Pancreas (tissue), 10 donors: ENCODE results near the gene GDPD5. TPM values are rescaled to one million over a fixed set of nuclear protein-coding genes. Genes with fewer than 3 reads are reported as not detected.

Source experiments
- ATAC-seq, 4 donors: fragments of 200-7000 bp; cut with Tn5 transposase; one replicate each; pipeline versions ENCODE4 v1.8.0 to v1.9.1; 2020; ENCODE audit warnings: mild to moderate bottlenecking in 4 of 4, moderate library complexity in 4 of 4
- DNase-seq, 6 donors: peaks; one replicate each; pipeline ENCODE4 v3.0.0-alpha.2; 2020
- FAIRE-seq: peaks from 2 replicates; lab custom pipeline; 2012; peaks lifted over from hg19 to GRCh38; lab: Jason Lieb, UNC
- H3K27ac ChIP-seq, 4 donors: fragments of 200-600 bp; sonication (generic); 1 replicate in 3 of 4; 2 replicates in 1 of 4; pipeline versions ENCODE4 v1.5.0 to v1.8.0; 2020
- H3K27me3 ChIP-seq, 4 donors: fragments of 200-600 bp; one replicate each; pipeline ENCODE4 v1.8.0; 2021
- H3K36me3 ChIP-seq, 3 donors: fragments of 200-600 bp; sonication (generic) in 1 of 3; one replicate each; pipeline versions ENCODE4 v1.5.0 to v1.8.0; 2020 to 2021
- H3K4me1 ChIP-seq, 3 donors: fragments of 200-600 bp; one replicate each; pipeline ENCODE4 v1.8.0; 2021
- H3K4me3 ChIP-seq, 4 donors: fragments of 200-600 bp; sonication (generic) in 2 of 4; one replicate each; pipeline versions ENCODE4 v1.5.0 to v1.8.0; 2020 to 2021
- H3K9me3 ChIP-seq, 4 donors: fragments of 200-600 bp; one replicate each; pipeline ENCODE4 v1.8.0; 2021
- WGBS, 2 donors: extraction: QIAGEN DNeasy Blood & Tissue Kit; methylation state at CpG; one replicate each; pipeline ENCODE4 v1.1.7; 2013; 5-methylcytosine and 5-hydroxymethylcytosine counted together
- intact Hi-C, 3 donors: fragments of 100-400 bp; cut with DNase I; formaldehyde crosslinking; loops; one replicate each; pipeline versions ENCODE4 v1.11.1 to v1.14.2; 2022
- polyA plus RNA-seq, 2 donors: library from polyadenylated mRNA; stranded (reverse); fragments of 200-250 nt; gene quantifications; one replicate each; pipeline ENCODE4 v1.2.3, GENCODE V29; 2013
- total RNA-seq, 6 donors: library from RNA; stranded (reverse); fragmentation: NEBNext Ultra II Directional in 4 of 6; extraction: Animal tissue kit (Norgen Biotek cat#: 25700) in 4 of 6; gene quantifications; one replicate each; pipeline versions ENCODE4 v1.2.1 to v1.2.4, GENCODE V29; 2021 to 2023
- TF ChIP-seq, protein P1 (sequence below), 4 donors: fragments of 200-600 bp; sonication (generic) in 3 of 4; IDR thresholded peaks; one replicate each; pipeline versions ENCODE4 v1.5.0 to v1.8.0; 2021; ENCODE audit warnings: antibody characterized with exemption in 4 of 4
- donor health status: healthy with polysubstance abuse.
- donor health status: DM: no; HTN: no; CAD: no; lungs with moderate emphysema.
- donor health status: DM: no; HTN: no; CAD: no.
- donor health status: control.
- donor health status: control.
- donor health status: Bipolar disorder and iron deficiency.
- donor health status: DM: yes; HTN: yes; CAD: no.
- donor health status: DM: no; HTN: no; CAD: no.
- donor health status: DM: no; HTN: no; CAD: no.
- donor health status: DM: yes; HTN: yes; CAD: no.

GDPD5 gene
- total and polyA plus RNA-seq, 8 donors = 24.3 to 92.9 (median 32.7) TPM

DNA sequence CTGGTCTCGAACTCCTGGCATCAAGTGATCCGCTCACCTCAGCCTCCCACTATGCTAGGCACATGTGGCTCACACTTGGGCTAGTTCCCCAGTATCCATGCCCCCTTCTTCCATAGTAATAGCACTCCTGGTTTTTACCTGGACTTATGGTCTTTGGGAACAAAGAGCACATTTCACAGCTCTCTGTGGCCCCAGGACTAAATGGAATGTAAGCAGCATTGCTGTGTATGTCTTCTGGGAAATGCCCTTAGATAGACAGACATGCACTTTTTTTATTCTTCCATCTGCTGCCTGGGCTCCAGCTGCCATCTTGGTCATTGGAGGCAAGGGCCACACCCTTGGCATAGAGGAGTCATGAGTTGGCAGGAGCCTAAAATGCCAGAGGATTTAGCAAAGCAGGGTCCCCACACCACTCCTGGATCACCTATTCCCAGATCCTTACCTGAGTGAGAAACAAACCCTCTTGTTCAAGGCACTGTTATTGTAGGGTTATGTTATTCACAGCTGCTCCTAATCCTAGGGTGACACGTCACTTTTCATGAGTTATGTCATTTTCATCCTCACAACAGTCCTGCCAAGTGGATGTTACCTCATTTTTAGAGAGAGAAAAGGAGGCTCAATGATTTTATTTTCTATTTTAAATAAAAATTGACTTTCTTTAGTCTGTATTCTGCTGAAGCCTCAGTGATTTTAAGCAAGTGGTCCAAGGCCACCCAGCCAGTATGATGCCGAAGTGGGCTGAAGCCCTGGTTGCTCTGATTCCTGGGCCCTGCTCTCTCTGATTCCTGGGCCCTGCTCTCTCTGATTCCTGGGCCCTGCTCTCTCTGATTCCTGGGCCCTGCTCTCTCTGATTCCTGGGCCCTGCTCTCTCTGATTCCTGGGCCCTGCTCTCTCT, 15.7 kb upstream of the GDPD5 start:
- no peak overlapping the region for H3K27ac ChIP-seq
- FAIRE-seq (no peak), DNase-seq (no peak), ATAC-seq (no peak)
- no peak overlapping the region for H3K4me3 ChIP-seq
- intact Hi-C loops = no loop called here
- TF ChIP-seq, protein P1, sequence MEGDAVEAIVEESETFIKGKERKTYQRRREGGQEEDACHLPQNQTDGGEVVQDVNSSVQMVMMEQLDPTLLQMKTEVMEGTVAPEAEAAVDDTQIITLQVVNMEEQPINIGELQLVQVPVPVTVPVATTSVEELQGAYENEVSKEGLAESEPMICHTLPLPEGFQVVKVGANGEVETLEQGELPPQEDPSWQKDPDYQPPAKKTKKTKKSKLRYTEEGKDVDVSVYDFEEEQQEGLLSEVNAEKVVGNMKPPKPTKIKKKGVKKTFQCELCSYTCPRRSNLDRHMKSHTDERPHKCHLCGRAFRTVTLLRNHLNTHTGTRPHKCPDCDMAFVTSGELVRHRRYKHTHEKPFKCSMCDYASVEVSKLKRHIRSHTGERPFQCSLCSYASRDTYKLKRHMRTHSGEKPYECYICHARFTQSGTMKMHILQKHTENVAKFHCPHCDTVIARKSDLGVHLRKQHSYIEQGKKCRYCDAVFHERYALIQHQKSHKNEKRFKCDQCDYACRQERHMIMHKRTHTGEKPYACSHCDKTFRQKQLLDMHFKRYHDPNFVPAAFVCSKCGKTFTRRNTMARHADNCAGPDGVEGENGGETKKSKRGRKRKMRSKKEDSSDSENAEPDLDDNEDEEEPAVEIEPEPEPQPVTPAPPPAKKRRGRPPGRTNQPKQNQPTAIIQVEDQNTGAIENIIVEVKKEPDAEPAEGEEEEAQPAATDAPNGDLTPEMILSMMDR (IDR thresholded peaks at IDR 0.05) = no peak
- H3K4me1 ChIP-seq = no peaks in the 10 kb centered on the region
- no peaks in the 10 kb centered on the region for H3K9me3 ChIP-seq
- 92% methylated on average over 4 of the region's 4 CpGs for WGBS, 2 donors
- no peaks in the 10 kb centered on the region for H3K36me3 ChIP-seq
- H3K27me3 ChIP-seq = no peaks in the 10 kb centered on the region

DNA sequence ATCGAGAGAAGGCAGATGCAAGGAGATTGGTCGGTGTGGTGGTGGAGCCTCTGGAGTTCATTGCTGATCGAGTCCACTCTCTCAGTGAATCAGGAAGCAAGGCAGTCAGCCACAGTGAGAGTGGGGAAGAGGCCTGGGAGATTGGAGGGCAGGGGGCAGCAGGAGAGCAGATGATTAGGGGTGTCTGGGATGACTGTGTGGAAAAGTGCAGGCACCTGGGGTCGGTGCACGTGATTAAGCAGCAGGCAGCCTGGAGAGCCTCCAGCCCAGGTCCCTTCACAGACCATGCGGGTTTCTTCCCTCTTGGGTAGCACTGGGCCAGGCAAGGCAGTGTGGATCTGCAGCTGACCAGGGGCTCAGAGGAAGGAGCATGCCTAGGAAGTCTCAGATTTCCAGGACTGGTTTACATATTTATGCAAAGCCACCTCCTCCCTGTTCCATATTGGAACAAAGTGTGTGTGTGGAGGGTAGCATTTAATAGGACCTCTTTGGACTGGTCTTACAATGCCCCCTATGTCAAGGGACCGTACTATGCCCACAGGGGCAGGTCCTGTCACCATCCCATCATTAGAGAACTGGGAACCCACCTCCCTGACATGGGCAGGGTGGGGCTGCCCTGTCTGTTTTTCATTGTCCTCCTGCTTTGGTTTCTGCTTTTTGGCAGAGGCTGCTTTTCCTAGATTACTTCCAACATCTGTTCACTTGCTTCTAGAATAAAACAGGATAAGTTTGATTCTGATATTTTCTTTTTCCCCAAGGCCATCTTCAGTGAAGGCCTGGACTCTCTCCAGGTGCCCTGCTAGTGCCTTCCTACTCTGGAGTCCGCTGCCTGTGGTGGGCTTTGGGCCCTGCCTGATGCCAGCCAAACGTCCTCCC, 14.0 kb upstream of the GDPD5 start:
- Histone ChIP-seq H3K27me3 (no peaks in the 10 kb centered on the region), H3K27ac (no peak overlapping the region), H3K9me3 (no peaks in the 10 kb centered on the region)

DNA sequence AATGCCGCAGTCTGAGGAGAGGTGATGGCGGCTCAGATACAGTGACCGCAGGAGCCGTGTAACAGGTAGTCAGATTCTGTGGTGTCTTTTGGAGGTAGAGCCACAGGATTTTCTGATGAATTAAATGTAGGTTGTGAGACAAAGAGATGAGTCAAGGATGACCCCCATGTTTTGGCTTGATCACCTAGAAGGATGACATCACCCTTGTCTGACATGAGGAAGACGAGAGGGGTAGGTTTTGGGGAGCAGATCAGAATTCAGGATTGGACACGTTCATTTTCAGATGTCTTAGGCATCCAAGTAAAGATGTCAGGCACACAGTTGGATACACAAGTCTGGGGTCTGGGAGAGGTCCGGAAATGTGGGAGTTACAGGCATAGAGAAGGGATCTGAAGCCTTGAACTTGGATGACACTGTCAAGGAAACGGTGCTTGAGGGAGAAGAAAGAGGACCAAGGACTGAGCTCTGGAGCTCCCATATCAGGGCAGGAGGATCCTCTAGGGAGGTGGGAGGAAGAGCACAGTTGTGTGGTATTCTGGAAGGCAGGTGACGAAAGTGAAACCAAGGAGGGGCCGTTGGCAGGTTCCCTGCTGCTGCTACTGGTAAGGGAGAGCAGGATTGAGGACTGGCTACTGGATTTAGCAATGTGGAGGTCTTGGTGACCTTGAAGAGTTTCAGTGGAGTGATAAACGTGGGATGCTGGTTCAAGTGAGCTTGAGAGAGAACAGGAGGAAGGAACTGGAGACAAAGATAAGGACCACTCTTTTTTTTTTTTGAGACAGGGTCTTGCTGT, 12.6 kb upstream of the GDPD5 start:
- whole genome bisulfite sequencing, 2 donors = 61 to 71% methylated on average over 11 of the region's 11 CpGs
- no peak for ATAC-seq
- TF ChIP-seq, protein P1 (IDR thresholded peaks at IDR 0.05) = no peak
- H3K4me3 ChIP-seq = no peak overlapping the region
- intact Hi-C loops = loop anchor here in 2 of 3 donors (10.0 kb wide), 2 partner anchors 94 to 254 kb away; no protein-coding TSS in a partner anchor
- H3K27me3 ChIP-seq = no peaks in the 10 kb centered on the region
- DNase-seq = no peak
- no peak overlapping the region for H3K27ac ChIP-seq
- no peak for FAIRE-seq
- H3K36me3 ChIP-seq = no peaks in the 10 kb centered on the region
- H3K9me3 ChIP-seq = no peaks in the 10 kb centered on the region
- no peaks in the 10 kb centered on the region for H3K4me1 ChIP-seq

More for the DNA sequence above, 14.0 kb upstream of the GDPD5 start:
- intact Hi-C loops = loop anchor here in 2 of 3 donors (10.0 kb wide), 2 partner anchors 95 to 255 kb away; no protein-coding TSS in a partner anchor
- 69 to 75% methylated on average over 9 of the region's 9 CpGs for WGBS, 2 donors
- Histone ChIP-seq H3K4me3 (no peak overlapping the region), H3K36me3 (no peaks in the 10 kb centered on the region), H3K4me1 (no peaks in the 10 kb centered on the region)
- DNase-seq (no peak), ATAC-seq (no peak), FAIRE-seq (no peak)
- TF ChIP-seq, protein P1 (IDR thresholded peaks at IDR 0.05) = no peak

DNA sequence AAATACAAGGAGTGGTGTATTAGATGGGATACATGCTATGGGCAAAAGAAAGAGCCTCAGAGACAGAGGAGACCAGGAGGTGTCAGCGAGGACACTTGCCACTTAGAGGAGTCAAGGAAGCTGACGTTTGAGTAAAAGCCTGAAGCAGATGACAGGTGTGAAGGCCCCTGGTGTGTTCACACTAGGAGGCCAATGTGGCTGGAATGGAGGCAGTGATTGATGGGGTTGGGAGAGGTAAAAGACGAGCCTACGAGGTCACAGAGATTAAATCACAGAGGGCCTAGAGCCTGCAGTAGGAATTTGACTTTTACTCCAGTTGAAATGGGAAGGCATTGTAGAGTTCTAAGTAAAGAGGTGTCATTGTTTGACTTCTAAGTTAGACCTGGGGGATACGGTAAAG, 12.0 kb upstream of the GDPD5 start:
- TF ChIP-seq, protein P1 (IDR thresholded peaks at IDR 0.05) = no peak
- DNase-seq (no peak), ATAC-seq (no peak), FAIRE-seq (no peak)
- no peaks in the 10 kb centered on the region for H3K9me3 ChIP-seq
- WGBS, 2 donors = 67 to 76% methylated on average over 5 of the region's 5 CpGs
- H3K36me3 ChIP-seq = no peaks in the 10 kb centered on the region
- intact Hi-C loops = loop anchor here in 2 of 3 donors (10.0 kb wide), 2 partner anchors 93 to 253 kb away; no protein-coding TSS in a partner anchor
- H3K27ac ChIP-seq = no peak overlapping the region
- H3K4me1 ChIP-seq = no peaks in the 10 kb centered on the region
- no peak overlapping the region for H3K4me3 ChIP-seq
- H3K27me3 ChIP-seq = no peaks in the 10 kb centered on the region
